NCI-H446 (cell line): ENCODE measurements around the gene ENKUR.
A peak's percentile ranks its signal among the peaks of the same experiment; 100 is the strongest.
"Not testable (repeated sequence)": the region's sequence is repeated elsewhere in the genome, so short reads cannot be mapped to it uniquely, and the experiment has no call there.

ENCODE experiments used
- DNase-seq, 2 experiments: peaks; one replicate each; lab custom pipeline; 2025; lab: John Stamatoyannopoulos, UW

ENKUR gene

GRCh38 chr10:24973163-24973562 lies 42.8 kb downstream of the ENKUR start:
- no peak for DNase-seq

- DNase-seq: no peak
Measured at GRCh38 chr10:24971374-24971773, 44.6 kb downstream of the ENKUR start.

- DNase-seq: no peak
Measured at GRCh38 chr10:24969841-24970281, 46.1 kb downstream of the ENKUR start.

GRCh38 chr10:24968951-24969350 lies 47.0 kb downstream of the ENKUR start:
- not testable (repeated sequence) for DNase-seq

- no peak for DNase-seq
Measured at GRCh38 chr10:24968349-24968748, 47.6 kb downstream of the ENKUR start.

- no peak for DNase-seq
Measured at GRCh38 chr10:24966962-24967481, 48.9 kb downstream of the ENKUR start.

GRCh38 chr10:24965051-24965450 lies 50.9 kb downstream of the ENKUR start:
- no peak for DNase-seq

- DNase-seq: no peak
Measured at GRCh38 chr10:24963521-24964041, 52.4 kb downstream of the ENKUR start.

GRCh38 chr10:24962995-24963394 lies 53.0 kb downstream of the ENKUR start:
- no peak for DNase-seq

GRCh38 chr10:24961582-24961981 lies 54.4 kb downstream of the ENKUR start:
- DNase-seq: no peak

- DNase-seq: no peak
Measured at GRCh38 chr10:24959382-24959730, 56.6 kb downstream of the ENKUR start.

- DNase-seq: no peak
Measured at GRCh38 chr10:24958721-24959381, 57.1 kb downstream of the ENKUR start.

GRCh38 chr10:24958091-24958720 lies 57.8 kb downstream of the ENKUR start:
- DNase-seq: peak in 1 of 2 experiments; percentile 9

- not testable (repeated sequence) for DNase-seq
Measured at GRCh38 chr10:24957624-24958051, 58.3 kb downstream of the ENKUR start.

GRCh38 chr10:24953675-24954074 lies 62.3 kb downstream of the ENKUR start:
- DNase-seq: no peak

- DNase-seq: peak; percentile 18 to 68
Measured at GRCh38 chr10:24952707-24953645, 63.0 kb downstream of the ENKUR start.

GRCh38 chr10:24952143-24952706 lies 63.7 kb downstream of the ENKUR start, which contains the start of gene PRTFDC1:
PRTFDC1 (minus strand) TSS chr10:24952606; CDS start chr10:24952575, 31 bp downstream.
- DNase-seq: peak; percentile 18 to 69

GRCh38 chr10:24951201-24952142 lies 64.5 kb downstream of the ENKUR start:
- DNase-seq: peak; percentile 43 to 61

GRCh38 chr10:24950439-24950838 lies 65.5 kb downstream of the ENKUR start:
- DNase-seq: no peak

GRCh38 chr10:24949616-24950015 lies 66.3 kb downstream of the ENKUR start:
- no peak for DNase-seq
